Measurements from ENCODE around the gene PADI1. TPM values are rescaled to one million over a fixed set of nuclear protein-coding genes. Genes with fewer than 3 reads are reported as not detected.

Gene PADI1
- polyA plus RNA-seq, 1 of the 3 experiments (the other 2 are of a cell fraction), result 0.26 TPM

- TF ChIP-seq POLR2AphosphoS5 (IDR thresholded peaks at IDR 0.05; ENCODE audit: low read depth, low read length) (no peak), RCOR1 (IDR thresholded peaks at IDR 0.05; ENCODE audit: low read length) (no peak)
Observed at GRCh38 chr1:17197696-17198095, 7.2 kb upstream of the PADI1 start (continued).

GRCh38 chr1:17198476-17199258 is 6.3 kb upstream of the PADI1 start:
- no peaks in the 10 kb centered on the region for H3K36me3 ChIP-seq (replicated peaks in 1 of 2; ENCODE audit: control insufficient read depth in 1 of 2, insufficient read depth in 2 of 2, low read length in 1 of 2)
- ChIA-PET POLR2A (no interaction called here), CTCF (interaction anchor here (1.2 kb wide), 1 partner anchor 11 kb away, joined by 3 read pairs; no protein-coding TSS in a partner anchor)
- no peak overlapping the region for H3K4me2 ChIP-seq
- H3F3A ChIP-seq (replicated peaks; ENCODE audit: insufficient read depth), result no peaks in the 10 kb centered on the region
- no peaks in the 10 kb centered on the region for H3K9me3 ChIP-seq
- 80% methylated on average over 6 of the region's 9 CpGs for WGBS (ENCODE audit: low lambda C conversion rate)
- no peak overlapping the region for H2AFZ ChIP-seq (ENCODE audit: low read depth)
- no peak overlapping the region for H3K27ac ChIP-seq (ENCODE audit: low read depth in 2 of 2, low read length in 1 of 2)
- H4K20me1 ChIP-seq (ENCODE audit: insufficient read depth), result no peaks in the 10 kb centered on the region
- no peaks in the 10 kb centered on the region for H3K9me2 ChIP-seq
- TF ChIP-seq SIN3A (IDR thresholded peaks at IDR 0.05; ENCODE audit: borderline replicate concordance, low read depth, low read length) (no peak), POLR2AphosphoS5 (IDR thresholded peaks at IDR 0.05; ENCODE audit: low read depth, low read length) (no peak), ELF1 (IDR thresholded peaks at IDR 0.05) (no peak), EZH2phosphoT487 (IDR thresholded peaks at IDR 0.05; ENCODE audit: borderline replicate concordance, low read depth) (no peak), SMC3 (IDR thresholded peaks at IDR 0.05; ENCODE audit: low read depth, low read length) (no peak)
- H3K4me3 ChIP-seq (ENCODE audit: low read depth in 2 of 2, low read length in 1 of 2), result no peak overlapping the region
- no peaks in the 10 kb centered on the region for H3K27me3 ChIP-seq (ENCODE audit: insufficient read depth)
- H3K4me1 ChIP-seq (ENCODE audit: control insufficient read depth in 1 of 2, insufficient read depth in 2 of 2, low read depth in 1 of 2, low read length in 1 of 2), result peaks cover 0 to 6% of the 10 kb centered on the region in 2 experiments; a peak in 1 of 4 replicates
- no peaks in the 10 kb centered on the region for H3K79me2 ChIP-seq (ENCODE audit: insufficient read depth)
- no peak overlapping the region for H3K9ac ChIP-seq
- no peak for DNase-seq

GRCh38 chr1:17199267-17200044 is 5.5 kb upstream of the PADI1 start:
- no peak overlapping the region for H3K27ac ChIP-seq (ENCODE audit: low read depth in 2 of 2, low read length in 1 of 2)
- no peaks in the 10 kb centered on the region for H3K79me2 ChIP-seq (ENCODE audit: insufficient read depth)
- DNase-seq, result no peak
- H3K9ac ChIP-seq, result no peak overlapping the region
- H3K4me2 ChIP-seq, result no peak overlapping the region
- 77% methylated on average over 8 of the region's 9 CpGs for WGBS (ENCODE audit: low lambda C conversion rate)
- H2AFZ ChIP-seq (ENCODE audit: low read depth), result no peak overlapping the region
- CTCF ChIA-PET, result interaction anchor here (1.2 to 1.8 kb wide), 2 partner anchors 10 to 73 kb away, joined by 3 to 6 read pairs; no protein-coding TSS in a partner anchor
- no peaks in the 10 kb centered on the region; a peak in 1 of 4 replicates for H3K4me1 ChIP-seq (ENCODE audit: control insufficient read depth in 1 of 2, insufficient read depth in 2 of 2, low read depth in 1 of 2, low read length in 1 of 2)
- H3K9me2 ChIP-seq, result no peaks in the 10 kb centered on the region
- no peaks in the 10 kb centered on the region for H3K36me3 ChIP-seq (replicated peaks in 1 of 2; ENCODE audit: control insufficient read depth in 1 of 2, insufficient read depth in 2 of 2, low read length in 1 of 2)
- no peaks in the 10 kb centered on the region for H4K20me1 ChIP-seq (ENCODE audit: insufficient read depth)
- no peaks in the 10 kb centered on the region for H3K9me3 ChIP-seq
- H3K27me3 ChIP-seq (ENCODE audit: insufficient read depth), result no peaks in the 10 kb centered on the region
- no peaks in the 10 kb centered on the region for H3F3A ChIP-seq (replicated peaks; ENCODE audit: insufficient read depth)
- POLR2A ChIA-PET, result interaction anchor here (0.7 kb wide), 1 partner anchor 34 kb away, joined by 4 read pairs; no protein-coding TSS in a partner anchor
- H3K4me3 ChIP-seq (ENCODE audit: low read depth in 2 of 2, low read length in 1 of 2), result no peak overlapping the region
- TF ChIP-seq FOXM1 (IDR thresholded peaks at IDR 0.05; ENCODE audit: low read depth) (no peak), RCOR1 (IDR thresholded peaks at IDR 0.05; ENCODE audit: low read length) (no peak), NFIC (IDR thresholded peaks at IDR 0.05; ENCODE audit: borderline replicate concordance) (no peak), MAX (IDR thresholded peaks at IDR 0.05; ENCODE audit: low read depth) (no peak), GABPA (IDR thresholded peaks at IDR 0.05; ENCODE audit: low read depth) (no peak), JUND (IDR thresholded peaks at IDR 0.05) (no peak), EP300 (IDR thresholded peaks at IDR 0.05; ENCODE audit: borderline replicate concordance in 1 of 2, low read depth in 1 of 2, low read length in 1 of 2) (no peak), GATA2 (CRISPR knock-in tag; IDR thresholded peaks at IDR 0.05) (no peak), POLR2AphosphoS5 (IDR thresholded peaks at IDR 0.05; ENCODE audit: low read depth, low read length) (no peak), RAD21 (IDR thresholded peaks at IDR 0.05; ENCODE audit: low read length) (no peak), TEAD4 (IDR thresholded peaks at IDR 0.05; ENCODE audit: borderline replicate concordance, insufficient read depth) (no peak), IRF3 (IDR thresholded peaks at IDR 0.05; ENCODE audit: low read depth, low read length) (no peak), USF1 (IDR thresholded peaks at IDR 0.05; ENCODE audit: borderline replicate concordance, low read depth) (no peak), PBX3 (IDR thresholded peaks at IDR 0.05) (no peak), RXRA (IDR thresholded peaks at IDR 0.05; ENCODE audit: borderline replicate concordance, low read depth) (no peak), RFX5 (IDR thresholded peaks at IDR 0.05; ENCODE audit: low read length) (no peak)

All from SK-N-SH (cell line).